A549 (cell line): Measurements from ENCODE around the gene HPGD. TPM values are rescaled to one million over a fixed set of nuclear protein-coding genes. Genes with fewer than 3 reads are reported as not detected.

ENCODE experiments used
- ATAC-seq, 2 experiments: fragments of 200-7000 bp in 1 of 2; fragments of >200 bp in 1 of 2; cut with Nextera tagmentation in 1 of 2; cut with Tn5 transposase in 1 of 2; 3 replicates each; pipeline versions ENCODE4 v1.8.0 to v1.9.1; 2018 to 2020; ENCODE audit warnings: mild to moderate bottlenecking in 1 of 2, moderate library complexity in 1 of 2
- CTCF ChIA-PET: fragments of 300-600 bp; sonication (Branson Sonifier 250); formaldehyde crosslinking; extraction: SDS; loops from one replicate; lab custom pipeline; 2021; ENCODE audit warnings: antibody characterized with exemption, inconsistent platforms; lab: Yijun Ruan, JAX
- POLR2A ChIA-PET: fragments of 350-600 bp; formaldehyde crosslinking; extraction: SDS; loops from one replicate; lab custom pipeline; 2021; ENCODE audit warnings: antibody characterized with exemption, inconsistent platforms; lab: Yijun Ruan, JAX
- DNase-seq, 2 experiments: peaks; one replicate each; pipeline versions ENCODE4 v3.0.0 to v3.0.0-alpha.2; 2011 to 2016; ENCODE audit warnings: low read depth in 1 of 2, low spot score in 1 of 2
- FAIRE-seq: peaks from 2 replicates; lab custom pipeline; 2011; peaks lifted over from hg19 to GRCh38; lab: Jason Lieb, UNC
- H3K27ac ChIP-seq, 2 experiments: fragments of >200 bp; sonication (Bioruptor Twin); formaldehyde crosslinking; 3 replicates each; pipeline ENCODE4 v1.5.1; 2016 to 2017
- H3K4me1 ChIP-seq: fragments of >200 bp; sonication (Bioruptor Twin); formaldehyde crosslinking; 3 replicates; pipeline ENCODE4 v1.6.1; 2016
- H3K4me2 ChIP-seq: fragments of >200 bp; sonication (Bioruptor Twin); formaldehyde crosslinking; 3 replicates; pipeline ENCODE4 v1.6.1; 2016
- H3K4me3 ChIP-seq: fragments of >200 bp; sonication (Bioruptor Twin); formaldehyde crosslinking; 3 replicates; pipeline ENCODE4 v1.5.1; 2016
- H3K9me3 ChIP-seq: fragments of >200 bp; sonication (Bioruptor Twin); formaldehyde crosslinking; 3 replicates; pipeline ENCODE4 v1.6.1; 2016
- BHLHE40 ChIP-seq: IDR thresholded peaks from 2 replicates; pipeline ENCODE4 v1.6.1; 2012; ENCODE audit warnings: low read depth, low read length, inconsistent platforms
- CBX8 ChIP-seq: fragments of 200-600 bp; sonication (generic); IDR thresholded peaks from 2 replicates; pipeline ENCODE4 v1.6.1; 2016
- CEBPB ChIP-seq, 2 experiments: fragments of >200 bp in 1 of 2; sonication (Bioruptor Twin) in 1 of 2; formaldehyde crosslinking in 1 of 2; IDR thresholded peaks; 2 replicates each; pipeline ENCODE4 v1.6.1; 2012 to 2016
- CHD4 ChIP-seq: fragments of 200-600 bp; sonication (generic); IDR thresholded peaks from 2 replicates; pipeline ENCODE4 v1.6.1; 2016; ENCODE audit warnings: antibody characterized with exemption, mild to moderate bottlenecking, borderline replicate concordance
- ELK1 ChIP-seq: fragments of 150-350 bp; IDR thresholded peaks from 2 replicates; pipeline ENCODE4 v1.6.1; 2014; ENCODE audit warnings: low read depth, mild to moderate bottlenecking, low read length
- ESRRA ChIP-seq: fragments of 150-350 bp; IDR thresholded peaks from 2 replicates; pipeline ENCODE4 v1.6.1; 2014; ENCODE audit warnings: mild to moderate bottlenecking, low read length, borderline replicate concordance
- FOSB ChIP-seq: fragments of 250-450 bp; sonication (Bioruptor Pico); IDR thresholded peaks from 2 replicates; pipeline ENCODE4 v1.5.0; 2020; ENCODE audit warnings: mild to moderate bottlenecking, moderate library complexity
- FOSL2 ChIP-seq, 2 experiments: fragments of 450-650 bp in 1 of 2; fragments of >200 bp in 1 of 2; sonication (Bioruptor Twin) in 1 of 2; formaldehyde crosslinking; IDR thresholded peaks; 2 replicates each; pipeline versions ENCODE4 v1.5.0 to v1.6.1; 2016 to 2020; ENCODE audit warnings: mild to moderate bottlenecking in 1 of 2, moderate library complexity in 1 of 2
- GATA3 ChIP-seq: IDR thresholded peaks from 2 replicates; pipeline ENCODE4 v1.6.1; 2012; ENCODE audit warnings: borderline replicate concordance
- HDAC2 ChIP-seq: fragments of 200-600 bp; sonication (generic); IDR thresholded peaks from 2 replicates; pipeline ENCODE4 v1.6.1; 2016
- HES2 ChIP-seq: fragments of >200 bp; sonication (Bioruptor Twin); formaldehyde crosslinking; IDR thresholded peaks from 2 replicates; pipeline ENCODE4 v1.6.1; 2016
- HOXB5 ChIP-seq: fragments of 250-450 bp; sonication (Bioruptor Pico); IDR thresholded peaks from 2 replicates; pipeline ENCODE4 v1.5.0; 2020; ENCODE audit warnings: mild to moderate bottlenecking, moderate library complexity
- JUNB ChIP-seq: fragments of >200 bp; sonication (Bioruptor Twin); formaldehyde crosslinking; IDR thresholded peaks from 2 replicates; pipeline ENCODE4 v1.6.1; 2016
- KDM1A ChIP-seq: fragments of 200-600 bp; sonication (generic); IDR thresholded peaks from 2 replicates; pipeline ENCODE4 v1.6.1; 2016; ENCODE audit warnings: low read depth, mild to moderate bottlenecking
- NPAS2 ChIP-seq: fragments of 250-450 bp; sonication (Bioruptor Pico); IDR thresholded peaks from 2 replicates; pipeline ENCODE4 v1.8.0; 2022; ENCODE audit warnings: mild to moderate bottlenecking, moderate library complexity, borderline replicate concordance
- NR3C1 ChIP-seq: fragments of >200 bp; sonication (Bioruptor Twin); formaldehyde crosslinking; IDR thresholded peaks from 3 replicates; pipeline ENCODE4 v1.6.1; 2017
- PHF8 ChIP-seq: fragments of 200-600 bp; sonication (generic); IDR thresholded peaks from 2 replicates; pipeline ENCODE4 v1.6.1; 2016; ENCODE audit warnings: low read depth, mild to moderate bottlenecking, antibody characterized with exemption, moderate library complexity, borderline replicate concordance
- POLR2A ChIP-seq: IDR thresholded peaks from 2 replicates; pipeline ENCODE4 v1.6.1; 2012; ENCODE audit warnings: mild to moderate bottlenecking, low read length
- POLR2AphosphoS2 ChIP-seq: conservative IDR thresholded peaks from 2 replicates; pipeline ENCODE4 v1.6.1; 2012; ENCODE audit warnings: low read length, improper control_type of control experiment, inconsistent platforms
- RAD21 ChIP-seq, 2 experiments: fragments of >200 bp in 1 of 2; sonication (Bioruptor Twin) in 1 of 2; formaldehyde crosslinking in 1 of 2; IDR thresholded peaks in 1 of 2; conservative IDR thresholded peaks in 1 of 2; 2 replicates in 1 of 2; 3 replicates in 1 of 2; pipeline ENCODE4 v1.6.1; 2012 to 2018; ENCODE audit warnings: inconsistent platforms in 1 of 2
- RARB ChIP-seq: fragments of 250-450 bp; sonication (Bioruptor Pico); IDR thresholded peaks from 2 replicates; pipeline ENCODE4 v1.8.0; 2021; ENCODE audit warnings: mild to moderate bottlenecking, moderate library complexity
- RCOR1 ChIP-seq: fragments of 150-350 bp; IDR thresholded peaks from 2 replicates; pipeline ENCODE4 v1.6.1; 2014; ENCODE audit warnings: antibody characterized with exemption, low read length, low read depth
- RFX5 ChIP-seq: fragments of 450-650 bp; IDR thresholded peaks from 2 replicates; pipeline ENCODE4 v1.7.1; 2014; ENCODE audit warnings: antibody characterized with exemption, mild to moderate bottlenecking, moderate library complexity
- SMC3 ChIP-seq: fragments of >200 bp; sonication (Bioruptor Twin); formaldehyde crosslinking; IDR thresholded peaks from 3 replicates; pipeline ENCODE4 v1.6.1; 2018; ENCODE audit warnings: inconsistent platforms
- TFCP2L1 ChIP-seq: fragments of 250-450 bp; sonication (Bioruptor Pico); IDR thresholded peaks from 2 replicates; pipeline ENCODE4 v1.5.0; 2021; ENCODE audit warnings: mild to moderate bottlenecking
- TP53 ChIP-seq: fragments of 250-450 bp; sonication (Bioruptor Pico); IDR thresholded peaks from 2 replicates; pipeline ENCODE4 v1.5.0; 2021; ENCODE audit warnings: mild to moderate bottlenecking, moderate library complexity
- ZSCAN20 ChIP-seq: fragments of 250-450 bp; sonication (Bioruptor Pico); IDR thresholded peaks from 2 replicates; pipeline ENCODE4 v1.8.0; 2022; ENCODE audit warnings: mild to moderate bottlenecking, moderate library complexity
- WGBS: methylation state at CpG from one replicate; pipeline ENCODE4 v1.1.6; 2017; ENCODE audit errors: missing lambda C conversion rate; 5-methylcytosine and 5-hydroxymethylcytosine counted together
- polyA plus RNA-seq, 4 experiments: library from polyadenylated mRNA; depleted of rRNA in 3 of 4; stranded (reverse); fragments of >200 nt; fragmentation: RNase III in 1 of 4; extraction: RNeasy Plus Mini Kit Qiagen cat#74134 plus additional on column Dnase treatment in 1 of 4; gene quantifications; 2 replicates in 3 of 4; 3 replicates in 1 of 4; pipeline ENCODE4 v1.2.3, GENCODE V29; 2011 to 2017
- TF ChIP-seq, protein P1 (sequence below): fragments of >200 bp; sonication (Bioruptor Twin); formaldehyde crosslinking; IDR thresholded peaks from 3 replicates; pipeline ENCODE4 v1.6.1; 2016
- TF ChIP-seq, protein P2 (sequence below): fragments of 250-450 bp; sonication (Bioruptor Pico); IDR thresholded peaks from 2 replicates; pipeline ENCODE4 v1.5.0; 2021; ENCODE audit warnings: mild to moderate bottlenecking, moderate library complexity, borderline replicate concordance
- TF ChIP-seq, protein P3 (sequence below): fragments of 200-600 bp; sonication (generic); IDR thresholded peaks from 2 replicates; pipeline ENCODE4 v1.6.1; 2016; ENCODE audit warnings: antibody characterized with exemption, mild to moderate bottlenecking, moderate library complexity

Gene HPGD
- polyA plus RNA-seq, 2 of the 4 experiments (the other 2 are of a cell fraction) = 114 to 127 TPM

GRCh38 chr4:174467107-174467506 lies 55.2 kb downstream of the HPGD start:
- DNase-seq (no peak), ATAC-seq (no peak)
- Histone ChIP-seq H3K4me1 (peaks cover 12% of the 10 kb centered on the region), H3K4me2 (no peak overlapping the region), H3K9me3 (peaks cover 8% of the 10 kb centered on the region; the same call in 2 of the 3 replicates), H3K27ac (peak overlapping the region in 1 of 2 experiments; percentile 49; a peak in 1 of 6 replicates)
- CTCF ChIA-PET = no interaction called here
- TF ChIP-seq KDM1A (no peak), JUNB (no peak), HOXB5 (CRISPR knock-in tag) (no peak), HDAC2 (no peak), RCOR1 (no peak), ESRRA (no peak), FOSL2 (IDR thresholded peaks at IDR 0.05) (no peak), FOSL2 (CRISPR knock-in tag; IDR thresholded peaks at IDR 0.05) (no peak), PHF8 (no peak), TFCP2L1 (CRISPR knock-in tag) (no peak), HES2 (no peak), CHD4 (no peak), RARB (CRISPR knock-in tag) (no peak)
- TF ChIP-seq, protein P1, sequence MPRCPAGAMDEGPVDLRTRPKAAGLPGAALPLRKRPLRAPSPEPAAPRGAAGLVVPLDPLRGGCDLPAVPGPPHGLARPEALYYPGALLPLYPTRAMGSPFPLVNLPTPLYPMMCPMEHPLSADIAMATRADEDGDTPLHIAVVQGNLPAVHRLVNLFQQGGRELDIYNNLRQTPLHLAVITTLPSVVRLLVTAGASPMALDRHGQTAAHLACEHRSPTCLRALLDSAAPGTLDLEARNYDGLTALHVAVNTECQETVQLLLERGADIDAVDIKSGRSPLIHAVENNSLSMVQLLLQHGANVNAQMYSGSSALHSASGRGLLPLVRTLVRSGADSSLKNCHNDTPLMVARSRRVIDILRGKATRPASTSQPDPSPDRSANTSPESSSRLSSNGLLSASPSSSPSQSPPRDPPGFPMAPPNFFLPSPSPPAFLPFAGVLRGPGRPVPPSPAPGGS = no peak
- TF ChIP-seq, all 56 proteins: peak for 0
- POLR2A ChIA-PET = no interaction called here
- WGBS = 77% methylated on average over 3 of the region's 3 CpGs
- FAIRE-seq = no peak
- no peak overlapping the region for H3K4me3 ChIP-seq

DNA sequence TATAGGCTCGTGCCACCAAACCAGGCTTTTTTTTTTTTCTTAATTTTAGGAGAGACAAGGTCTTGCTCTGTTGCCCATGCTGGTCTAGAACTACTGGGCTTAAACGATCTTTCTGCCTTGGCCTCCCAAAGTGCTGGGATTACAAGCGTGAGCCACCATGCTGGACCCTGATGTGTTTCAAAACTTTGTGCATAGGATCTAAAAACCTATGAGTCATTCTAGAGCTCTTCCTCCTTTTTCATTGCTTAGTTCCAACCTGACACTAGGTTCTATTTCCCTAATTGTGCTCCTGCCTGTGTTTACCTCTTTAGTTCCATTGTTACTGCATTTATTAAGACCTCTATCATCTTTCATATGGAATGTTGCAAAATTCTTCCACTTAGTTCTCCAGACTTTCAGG lies 57.3 kb downstream of the HPGD start:
- ATAC-seq (no peak), DNase-seq (no peak), FAIRE-seq (no peak)
- POLR2A ChIA-PET = no interaction called here
- CTCF ChIA-PET = interaction anchor here (0.6 kb wide), 1 partner anchor 1280 kb away, joined by 3 read pairs; no protein-coding TSS in a partner anchor
- 85% methylated on average over 3 of the region's 3 CpGs for WGBS
- Histone ChIP-seq H3K4me3 (no peak overlapping the region), H3K4me2 (no peak overlapping the region), H3K27ac (peak overlapping the region; percentile 27 to 55; a peak in 3 of 6 replicates), H3K4me1 (peaks cover 31% of the 10 kb centered on the region), H3K9me3 (peaks cover 8% of the 10 kb centered on the region; the same call in 2 of the 3 replicates)
- TF ChIP-seq NPAS2 (CRISPR knock-in tag) = no peak
- TF ChIP-seq, protein P2, sequence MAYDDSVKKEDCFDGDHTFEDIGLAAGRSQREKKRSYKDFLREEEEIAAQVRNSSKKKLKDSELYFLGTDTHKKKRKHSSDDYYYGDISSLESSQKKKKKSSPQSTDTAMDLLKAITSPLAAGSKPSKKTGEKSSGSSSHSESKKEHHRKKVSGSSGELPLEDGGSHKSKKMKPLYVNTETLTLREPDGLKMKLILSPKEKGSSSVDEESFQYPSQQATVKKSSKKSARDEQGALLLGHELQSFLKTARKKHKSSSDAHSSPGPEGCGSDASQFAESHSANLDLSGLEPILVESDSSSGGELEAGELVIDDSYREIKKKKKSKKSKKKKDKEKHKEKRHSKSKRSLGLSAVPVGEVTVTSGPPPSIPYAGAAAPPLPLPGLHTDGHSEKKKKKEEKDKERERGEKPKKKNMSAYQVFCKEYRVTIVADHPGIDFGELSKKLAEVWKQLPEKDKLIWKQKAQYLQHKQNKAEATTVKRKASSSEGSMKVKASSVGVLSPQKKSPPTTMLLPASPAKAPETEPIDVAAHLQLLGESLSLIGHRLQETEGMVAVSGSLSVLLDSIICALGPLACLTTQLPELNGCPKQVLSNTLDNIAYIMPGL (CRISPR knock-in tag) = no peak
- no peak for TF ChIP-seq RARB (CRISPR knock-in tag)
- TF ChIP-seq NR3C1 = no peak
- no peak for TF ChIP-seq RAD21 (conservative IDR thresholded peaks at IDR 0.05 in 1 of 2, IDR thresholded peaks at IDR 0.05 in 1 of 2)
- TF ChIP-seq, protein P3, sequence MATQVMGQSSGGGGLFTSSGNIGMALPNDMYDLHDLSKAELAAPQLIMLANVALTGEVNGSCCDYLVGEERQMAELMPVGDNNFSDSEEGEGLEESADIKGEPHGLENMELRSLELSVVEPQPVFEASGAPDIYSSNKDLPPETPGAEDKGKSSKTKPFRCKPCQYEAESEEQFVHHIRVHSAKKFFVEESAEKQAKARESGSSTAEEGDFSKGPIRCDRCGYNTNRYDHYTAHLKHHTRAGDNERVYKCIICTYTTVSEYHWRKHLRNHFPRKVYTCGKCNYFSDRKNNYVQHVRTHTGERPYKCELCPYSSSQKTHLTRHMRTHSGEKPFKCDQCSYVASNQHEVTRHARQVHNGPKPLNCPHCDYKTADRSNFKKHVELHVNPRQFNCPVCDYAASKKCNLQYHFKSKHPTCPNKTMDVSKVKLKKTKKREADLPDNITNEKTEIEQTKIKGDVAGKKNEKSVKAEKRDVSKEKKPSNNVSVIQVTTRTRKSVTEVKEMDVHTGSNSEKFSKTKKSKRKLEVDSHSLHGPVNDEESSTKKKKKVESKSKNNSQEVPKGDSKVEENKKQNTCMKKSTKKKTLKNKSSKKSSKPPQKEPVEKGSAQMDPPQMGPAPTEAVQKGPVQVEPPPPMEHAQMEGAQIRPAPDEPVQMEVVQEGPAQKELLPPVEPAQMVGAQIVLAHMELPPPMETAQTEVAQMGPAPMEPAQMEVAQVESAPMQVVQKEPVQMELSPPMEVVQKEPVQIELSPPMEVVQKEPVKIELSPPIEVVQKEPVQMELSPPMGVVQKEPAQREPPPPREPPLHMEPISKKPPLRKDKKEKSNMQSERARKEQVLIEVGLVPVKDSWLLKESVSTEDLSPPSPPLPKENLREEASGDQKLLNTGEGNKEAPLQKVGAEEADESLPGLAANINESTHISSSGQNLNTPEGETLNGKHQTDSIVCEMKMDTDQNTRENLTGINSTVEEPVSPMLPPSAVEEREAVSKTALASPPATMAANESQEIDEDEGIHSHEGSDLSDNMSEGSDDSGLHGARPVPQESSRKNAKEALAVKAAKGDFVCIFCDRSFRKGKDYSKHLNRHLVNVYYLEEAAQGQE = no peak
- TF ChIP-seq CBX8 = no peak
- no peak for TF ChIP-seq BHLHE40
- TF ChIP-seq SMC3 = no peak
- no peak for TF ChIP-seq POLR2A
- no peak for TF ChIP-seq GATA3
- TF ChIP-seq FOSL2 (IDR thresholded peaks at IDR 0.05) = no peak
- TF ChIP-seq FOSL2 (CRISPR knock-in tag; IDR thresholded peaks at IDR 0.05) = no peak
- no peak for TF ChIP-seq FOSB (CRISPR knock-in tag)
- no peak for TF ChIP-seq ZSCAN20 (CRISPR knock-in tag)
- no peak for TF ChIP-seq POLR2AphosphoS2
- no peak for TF ChIP-seq ELK1
- no peak for TF ChIP-seq ESRRA
- TF ChIP-seq CEBPB (IDR thresholded peaks at IDR 0.05) = no peak
- TF ChIP-seq RFX5 = no peak
- no peak for TF ChIP-seq TP53 (CRISPR knock-in tag)
